GM12891 (cell line): Measurements from ENCODE around the gene PTGES3L.

Source experiments
- POLR2A ChIP-seq: IDR thresholded peaks from 2 replicates; pipeline ENCODE4 v1.6.1; 2011; ENCODE audit warnings: low read depth, low read length, control low read depth
- POLR2AphosphoS5 ChIP-seq: IDR thresholded peaks from 2 replicates; pipeline ENCODE4 v1.6.1; 2011; ENCODE audit warnings: low read depth, low read length, control low read depth
- SPI1 ChIP-seq: IDR thresholded peaks from 2 replicates; pipeline ENCODE4 v1.6.1; 2011; ENCODE audit warnings: low read depth, low read length, control low read depth
- TAF1 ChIP-seq: IDR thresholded peaks from 2 replicates; pipeline ENCODE4 v1.6.1; 2011; ENCODE audit warnings: low read depth, low read length, control low read depth

DNA sequence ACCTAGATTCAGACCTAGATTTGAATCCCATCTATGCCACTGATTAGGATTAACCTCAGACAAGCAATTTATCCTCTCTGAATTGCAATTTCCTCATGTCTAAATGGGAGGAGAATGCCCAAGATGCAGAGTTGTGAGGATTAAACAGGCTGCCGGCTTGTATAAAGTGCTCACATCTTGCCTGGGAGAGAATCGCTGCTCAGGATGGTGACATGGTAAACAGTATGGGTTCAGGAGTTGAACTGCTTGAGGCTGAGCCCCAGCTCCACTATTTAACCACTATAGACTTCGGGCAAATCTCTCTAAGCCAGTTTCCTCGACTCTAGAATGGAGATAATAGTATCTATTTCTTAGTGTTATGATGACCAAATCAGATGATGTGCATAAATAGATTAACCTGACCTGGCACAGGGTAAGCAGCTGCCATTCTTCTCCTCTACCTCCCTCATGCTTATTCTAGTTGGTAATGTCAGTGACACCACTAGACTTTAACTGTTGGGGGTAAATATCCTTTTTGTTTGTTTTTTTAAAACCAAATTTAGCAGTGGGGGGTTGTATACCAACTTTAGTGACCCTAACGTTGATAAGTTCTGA, 17.6 kb upstream of the PTGES3L start:
- no peak for TF ChIP-seq POLR2A
- no peak for TF ChIP-seq SPI1
- no peak for TF ChIP-seq POLR2AphosphoS5
- no peak for TF ChIP-seq TAF1
